Thoracic aorta (tissue), 2 donors: ENCODE results near the gene VKORC1. TPM values are rescaled to one million over a fixed set of nuclear protein-coding genes. Genes with fewer than 3 reads are reported as not detected.

Experiments
- ATAC-seq: fragments of 150-250 bp; one replicate; pipeline ENCODE4 v1.8.0; 2017; ENCODE audit warnings: low read depth; ENCODE audit not compliant: insufficient number of reproducible peaks, low FRiP score
- DNase-seq: peaks from one replicate; pipeline ENCODE4 v3.0.0-alpha.2; 2020; ENCODE audit warnings: low spot score
- H3K27ac ChIP-seq, 2 donors: fragments of 200-600 bp; sonication (generic); 1 replicate in 1 of 2; 2 replicates in 1 of 2; pipeline ENCODE4 v1.5.1; 2016; ENCODE audit warnings: mild to moderate bottlenecking in 2 of 2, moderate library complexity in 2 of 2
- H3K27me3 ChIP-seq: fragments of 200-600 bp; sonication (generic); replicated peaks from 2 replicates; pipeline ENCODE4 v1.6.0; 2016; ENCODE audit warnings: mild to moderate bottlenecking; ENCODE audit not compliant: insufficient read depth
- H3K36me3 ChIP-seq: fragments of 200-600 bp; sonication (generic); one replicate; pipeline ENCODE4 v1.5.1; 2016
- H3K4me1 ChIP-seq, 2 donors: fragments of 200-600 bp; sonication (generic); 1 replicate in 1 of 2; 2 replicates in 1 of 2; pipeline versions ENCODE4 v1.5.1 to v1.6.0; 2016; ENCODE audit warnings: low read depth in 2 of 2, mild to moderate bottlenecking in 1 of 2; ENCODE audit not compliant: control insufficient read depth in 1 of 2
- H3K4me3 ChIP-seq: fragments of 200-600 bp; sonication (generic); 2 replicates; pipeline ENCODE4 v1.5.1; 2016; ENCODE audit warnings: mild to moderate bottlenecking
- H3K9me3 ChIP-seq: fragments of 200-600 bp; sonication (generic); 2 replicates; pipeline ENCODE4 v1.5.1; 2016
- CTCF ChIP-seq: fragments of 200-600 bp; sonication (generic); IDR thresholded peaks from one replicate; pipeline ENCODE4 v1.5.1; 2019; ENCODE audit warnings: antibody characterized with exemption
- total RNA-seq, 2 donors: library from RNA; depleted of rRNA; stranded (reverse); fragments of >200 nt; gene quantifications; one replicate each; pipeline versions ENCODE4 v1.1.0 to v1.2.3, GENCODE V29; 2016

The VKORC1 gene
- total RNA-seq, 2 donors from 2014 or later: 88.7 to 187 TPM

GRCh38 chr16:31118223-31119155 is 23.9 kb upstream of the VKORC1 start:
- TF ChIP-seq CTCF: no peak
- Histone ChIP-seq H3K9me3 (no peaks in the 10 kb centered on the region), H3K4me3 (peak overlapping the region; percentile 79), H3K4me1 (peaks cover 11 to 17% of the 10 kb centered on the region in 2 donors), H3K36me3 (peaks cover 20% of the 10 kb centered on the region), H3K27me3 (no peaks in the 10 kb centered on the region), H3K27ac (peak overlapping the region; percentile 82 to 91)
- ATAC-seq (no peak), DNase-seq (no peak)

GRCh38 chr16:31117384-31118222 is 23.0 kb upstream of the VKORC1 start, which contains the start of gene KAT8:
Gene KAT8, plus strand, starts transcription at chr16:31117664. Its CDS starts 18 bp downstream, at chr16:31117682.
- H3K27ac ChIP-seq: peak within 1 kb of the TSS; percentile 82 to 91
- TF ChIP-seq CTCF: no peak
- no peaks in the 10 kb centered on the region for H3K27me3 ChIP-seq
- DNase-seq: peak; percentile 98
- H3K4me3 ChIP-seq: peak within 1 kb of the TSS; percentile 79
- peaks cover 20% of the 10 kb centered on the region for H3K36me3 ChIP-seq
- H3K9me3 ChIP-seq: no peaks in the 10 kb centered on the region
- peak; percentile 86 for ATAC-seq
- H3K4me1 ChIP-seq: peaks cover 11 to 25% of the 10 kb centered on the region in 2 donors

GRCh38 chr16:31114468-31114867 is 19.9 kb upstream of the VKORC1 start:
- Histone ChIP-seq H3K4me3 (no peak overlapping the region), H3K4me1 (peaks cover 11 to 36% of the 10 kb centered on the region in 2 donors), H3K27me3 (no peaks in the 10 kb centered on the region), H3K27ac (no peak overlapping the region), H3K36me3 (peaks cover 29% of the 10 kb centered on the region), H3K9me3 (no peaks in the 10 kb centered on the region)
- no peak for TF ChIP-seq CTCF
- DNase-seq: no peak
- no peak for ATAC-seq

- no peak for ATAC-seq
- no peak for DNase-seq
- TF ChIP-seq CTCF: no peak
- peak overlapping the region in 1 of 2 donors; percentile 45 for H3K27ac ChIP-seq
- H3K4me3 ChIP-seq: no peak overlapping the region
- H3K4me1 ChIP-seq: peaks cover 6 to 35% of the 10 kb centered on the region in 2 donors
- H3K36me3 ChIP-seq: peaks cover 29% of the 10 kb centered on the region
- H3K9me3 ChIP-seq: no peaks in the 10 kb centered on the region
- H3K27me3 ChIP-seq: no peaks in the 10 kb centered on the region
These were observed 18.8 kb upstream of the VKORC1 start for GRCh38 chr16:31113121-31114120.
